GM10266 (cell line): ENCODE results near the gene DEAF1.
A peak's percentile ranks its signal among the peaks of the same experiment; 100 is the strongest.

ENCODE experiments used
- DNase-seq: peaks from one replicate; pipeline ENCODE4 v3.0.0; 2012; ENCODE audit errors: extremely low spot score
- TF ChIP-seq, protein P1 (sequence below): IDR thresholded peaks from 2 replicates; pipeline ENCODE4 v1.5.1; 2012; ENCODE audit warnings: mild to moderate bottlenecking, low read depth; ENCODE audit not compliant: control insufficient read depth, insufficient read depth; ENCODE audit errors: missing control alignments

DEAF1 gene

GRCh38 chr11:665062-665703 lies 29.8 kb downstream of the DEAF1 start:
- TF ChIP-seq, protein P1, sequence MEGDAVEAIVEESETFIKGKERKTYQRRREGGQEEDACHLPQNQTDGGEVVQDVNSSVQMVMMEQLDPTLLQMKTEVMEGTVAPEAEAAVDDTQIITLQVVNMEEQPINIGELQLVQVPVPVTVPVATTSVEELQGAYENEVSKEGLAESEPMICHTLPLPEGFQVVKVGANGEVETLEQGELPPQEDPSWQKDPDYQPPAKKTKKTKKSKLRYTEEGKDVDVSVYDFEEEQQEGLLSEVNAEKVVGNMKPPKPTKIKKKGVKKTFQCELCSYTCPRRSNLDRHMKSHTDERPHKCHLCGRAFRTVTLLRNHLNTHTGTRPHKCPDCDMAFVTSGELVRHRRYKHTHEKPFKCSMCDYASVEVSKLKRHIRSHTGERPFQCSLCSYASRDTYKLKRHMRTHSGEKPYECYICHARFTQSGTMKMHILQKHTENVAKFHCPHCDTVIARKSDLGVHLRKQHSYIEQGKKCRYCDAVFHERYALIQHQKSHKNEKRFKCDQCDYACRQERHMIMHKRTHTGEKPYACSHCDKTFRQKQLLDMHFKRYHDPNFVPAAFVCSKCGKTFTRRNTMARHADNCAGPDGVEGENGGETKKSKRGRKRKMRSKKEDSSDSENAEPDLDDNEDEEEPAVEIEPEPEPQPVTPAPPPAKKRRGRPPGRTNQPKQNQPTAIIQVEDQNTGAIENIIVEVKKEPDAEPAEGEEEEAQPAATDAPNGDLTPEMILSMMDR: no peak
- no peak for DNase-seq

GRCh38 chr11:662689-663274 lies 32.2 kb downstream of the DEAF1 start:
- peak; percentile 80 for DNase-seq
- TF ChIP-seq, protein P1: peak; percentile 80

DNA sequence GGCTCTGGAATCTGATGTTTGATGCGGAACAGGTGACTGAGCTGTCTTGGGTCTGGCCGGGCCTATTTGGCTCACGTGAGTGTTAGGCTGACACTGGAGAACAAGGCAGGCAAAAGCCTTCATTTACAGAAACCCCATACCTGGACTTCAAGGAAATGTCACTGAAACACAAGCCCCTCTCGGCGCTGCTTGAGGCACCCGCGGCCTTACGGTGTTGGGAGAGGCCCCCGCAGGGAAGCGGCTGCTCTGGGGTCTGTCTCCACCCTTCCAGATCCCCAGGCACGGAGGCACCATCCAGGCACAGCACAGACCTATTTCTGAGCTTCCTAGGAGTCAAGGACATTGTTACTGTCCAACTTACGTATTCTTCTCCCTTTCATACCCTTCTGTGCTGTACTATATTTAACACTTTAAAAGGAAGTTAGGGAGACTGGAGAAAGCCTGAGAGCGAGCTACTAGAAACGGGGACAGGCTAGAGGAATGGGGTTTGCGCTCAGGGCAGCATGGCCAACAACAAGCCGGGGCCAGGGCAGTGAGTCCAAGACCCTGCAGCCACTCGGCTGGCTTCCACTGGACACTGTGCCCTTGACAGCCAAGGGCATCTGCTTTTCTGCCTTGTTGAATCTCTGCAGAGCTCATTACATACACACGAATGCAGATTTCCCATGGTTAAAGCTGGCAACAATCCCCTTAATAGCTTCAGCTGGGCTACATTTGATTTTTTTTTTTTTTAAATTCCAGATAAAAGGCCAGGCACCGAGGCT lies 34.2 kb downstream of the DEAF1 start:
- TF ChIP-seq, protein P1: no peak
- no peak for DNase-seq

DNA sequence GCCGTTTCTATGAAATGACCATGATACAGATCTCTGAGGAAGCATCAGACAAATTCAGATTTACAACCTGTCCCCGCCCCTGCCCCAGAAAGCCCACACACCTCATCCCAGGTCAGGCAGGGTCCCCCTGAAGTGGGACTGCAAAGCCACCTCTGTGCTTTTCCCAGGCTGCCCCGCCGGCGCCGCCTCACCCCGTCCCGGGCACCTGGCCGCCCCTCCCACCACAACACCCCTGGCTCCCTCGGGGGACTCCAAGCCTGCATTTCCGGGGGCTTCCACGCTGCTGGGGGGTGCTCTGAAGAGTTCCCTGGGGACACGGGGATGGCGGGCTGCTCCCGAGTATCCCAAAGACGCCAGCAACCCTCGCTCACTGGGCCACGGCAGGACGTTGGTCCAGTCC lies 34.7 kb downstream of the DEAF1 start:
- DNase-seq: no peak
- TF ChIP-seq, protein P1: no peak

GRCh38 chr11:659532-660085 lies 35.4 kb downstream of the DEAF1 start:
- TF ChIP-seq, protein P1: no peak
- no peak for DNase-seq

DNA sequence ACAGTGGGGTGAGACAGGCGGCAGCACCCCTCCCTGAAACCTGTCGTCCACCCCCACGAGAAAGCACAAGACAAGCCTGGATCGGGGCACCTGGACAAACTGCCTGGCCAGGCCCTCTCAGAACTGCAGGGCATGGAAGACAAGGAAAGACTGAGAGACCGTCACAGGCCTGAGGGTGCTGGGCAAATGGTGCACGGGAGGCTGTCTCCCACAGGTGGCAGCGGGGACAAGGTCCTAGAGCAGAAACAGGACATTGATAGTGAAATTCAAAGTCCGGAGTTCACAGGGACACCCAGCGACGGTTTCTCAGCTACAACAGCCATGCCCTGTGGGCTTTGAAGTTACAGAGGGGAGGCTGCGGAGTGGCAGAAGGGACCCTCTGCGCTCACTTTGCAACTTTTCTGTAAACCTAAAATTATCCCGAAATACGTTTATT lies 37.3 kb downstream of the DEAF1 start:
- no peak for DNase-seq
- TF ChIP-seq, protein P1: no peak
